Small intestine (tissue), 7 donors: ENCODE measurements around the gene GFRA1. TPM values are rescaled to one million over a fixed set of nuclear protein-coding genes. Genes with fewer than 3 reads are reported as not detected.

Experiments used
- DNase-seq, 2 donors: peaks; one replicate each; pipeline versions ENCODE4 v3.0.0 to v3.0.0-alpha.2; 2013
- FAIRE-seq: peaks from 2 replicates; lab custom pipeline; 2012; peaks lifted over from hg19 to GRCh38; lab: Jason Lieb, UNC
- H3K27ac ChIP-seq, 3 donors: one replicate each; pipeline ENCODE4 v1.5.1; 2013; ENCODE audit warnings: low read length in 2 of 3, mild to moderate bottlenecking in 2 of 3, control low read depth in 1 of 3, inconsistent platforms in 1 of 3, low read depth in 1 of 3, moderate library complexity in 1 of 3
- H3K27me3 ChIP-seq, 3 donors: one replicate each; pipeline ENCODE4 v1.6.1; 2013; ENCODE audit warnings: low read length in 3 of 3, inconsistent platforms in 1 of 3; ENCODE audit not compliant: control insufficient read depth in 3 of 3, insufficient read depth in 3 of 3
- H3K36me3 ChIP-seq, 3 donors: one replicate each; pipeline ENCODE4 v1.6.1; 2013; ENCODE audit warnings: low read length in 3 of 3, inconsistent platforms in 1 of 3, low read depth in 1 of 3, mild to moderate bottlenecking in 1 of 3, moderate library complexity in 1 of 3; ENCODE audit not compliant: control insufficient read depth in 3 of 3, insufficient read depth in 2 of 3
- H3K4me1 ChIP-seq, 3 donors: one replicate each; pipeline ENCODE4 v1.6.1; 2013; ENCODE audit warnings: low read length in 2 of 3, inconsistent platforms in 1 of 3, low read depth in 1 of 3, mild to moderate bottlenecking in 1 of 3, moderate library complexity in 1 of 3; ENCODE audit not compliant: control insufficient read depth in 3 of 3, insufficient read depth in 2 of 3
- H3K4me3 ChIP-seq, 3 donors: one replicate each; pipeline ENCODE4 v1.5.1; 2013; ENCODE audit warnings: low read length in 3 of 3, control low read depth in 1 of 3, inconsistent platforms in 1 of 3, low read depth in 1 of 3, mild to moderate bottlenecking in 1 of 3, moderate library complexity in 1 of 3
- H3K9me3 ChIP-seq, 2 donors: one replicate each; pipeline ENCODE4 v1.6.1; 2013; ENCODE audit warnings: low read depth in 1 of 2, low read length in 1 of 2; ENCODE audit not compliant: control insufficient read depth in 2 of 2, insufficient read depth in 1 of 2
- WGBS, 3 donors: extraction: QIAGEN DNeasy Blood & Tissue Kit; methylation state at CpG; one replicate each; pipeline ENCODE4 v1.1.7; 2013; 5-methylcytosine and 5-hydroxymethylcytosine counted together
- polyA plus RNA-seq, 4 donors: library from polyadenylated mRNA; stranded (reverse) in 3 of 4; unstranded in 1 of 4; fragments of 200-250 nt in 3 of 4; fragments of 120-200 nt in 1 of 4; gene quantifications; one replicate each; pipeline versions ENCODE4 v1.2.1 to v1.2.3, GENCODE V29; 2013
- donor health status: healthy with polysubstance abuse.
- donor health status: control.
- donor health status: control.
- donor health status: Bipolar disorder and iron deficiency.
- donor health status: healthy.

Gene GFRA1
- polyA plus RNA-seq, 4 donors, result 0.22 to 7.4 (median 1.6) TPM

DNA sequence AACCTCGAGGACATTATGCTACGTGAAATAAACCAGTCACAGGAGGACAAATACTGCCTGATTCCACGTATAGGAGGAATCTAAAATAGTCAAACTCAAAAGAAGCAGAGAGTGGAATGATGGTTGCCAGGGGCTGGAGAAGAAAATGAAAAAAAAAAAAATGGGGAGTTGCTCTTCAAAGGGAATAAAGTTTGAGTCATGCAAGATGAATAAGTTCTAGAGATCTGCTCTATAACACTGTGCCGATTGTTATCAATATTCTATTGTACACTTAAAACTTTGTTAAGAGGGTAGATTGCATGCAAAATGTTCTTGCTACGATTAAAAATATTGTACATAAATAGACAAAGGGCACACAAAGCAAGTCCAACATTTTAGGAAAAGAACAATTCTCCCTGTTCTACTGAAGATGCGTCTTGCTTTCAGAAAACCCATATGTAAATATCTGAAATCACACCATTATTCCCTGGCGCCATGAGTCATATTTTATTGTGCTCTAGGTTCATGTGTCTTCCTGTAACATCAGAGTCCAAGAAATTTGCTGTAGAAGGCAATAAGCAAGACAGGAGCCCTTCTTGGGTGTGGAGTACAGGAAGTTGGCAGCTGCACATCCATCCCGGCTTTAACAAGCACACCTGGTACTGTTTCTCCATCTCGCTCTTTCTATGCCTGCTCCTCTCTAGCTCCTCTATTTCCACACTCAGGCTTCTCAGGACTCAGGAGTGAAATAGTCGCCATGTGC lies 145.9 kb downstream of the GFRA1 start:
- WGBS, 3 donors, result 69 to 85% (median 76%) methylated on average over 10 of the region's 10 CpGs
- Histone ChIP-seq H3K27ac (no peak overlapping the region), H3K9me3 (no peaks in the 10 kb centered on the region), H3K4me3 (no peak overlapping the region), H3K27me3 (no peaks in the 10 kb centered on the region), H3K36me3 (no peaks in the 10 kb centered on the region), H3K4me1 (no peaks in the 10 kb centered on the region)
- FAIRE-seq (no peak), DNase-seq (no peak)

DNA sequence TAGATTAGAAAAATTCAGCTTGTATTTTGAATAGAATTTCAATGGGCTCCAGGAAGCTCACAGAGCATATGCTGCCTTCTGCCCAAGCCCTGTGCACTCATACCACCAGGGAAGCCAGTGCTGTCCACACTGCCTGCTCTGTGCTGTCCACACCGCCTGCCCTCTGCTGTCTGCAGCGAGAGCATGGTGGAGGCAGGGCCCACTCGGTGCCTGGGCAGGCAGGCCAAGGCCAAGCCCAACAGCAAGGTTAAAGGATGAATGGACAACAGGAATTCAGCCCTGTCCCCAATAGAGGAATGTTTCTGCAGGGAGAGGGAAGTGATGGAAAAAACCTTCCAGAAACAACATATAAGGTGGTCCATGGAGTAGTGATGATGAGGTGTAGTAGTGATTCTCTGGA lies 146.8 kb downstream of the GFRA1 start:
- H3K4me3 ChIP-seq, result no peak overlapping the region
- H3K4me1 ChIP-seq, result no peaks in the 10 kb centered on the region
- 84 to 89% (median 87%) methylated on average over 3 of the region's 3 CpGs for WGBS, 3 donors
- H3K36me3 ChIP-seq, result no peaks in the 10 kb centered on the region
- no peaks in the 10 kb centered on the region for H3K9me3 ChIP-seq
- FAIRE-seq (no peak), DNase-seq (no peak)
- H3K27me3 ChIP-seq, result no peaks in the 10 kb centered on the region
- H3K27ac ChIP-seq, result no peak overlapping the region

- Histone ChIP-seq H3K36me3 (no peaks in the 10 kb centered on the region), H3K27ac (no peak overlapping the region), H3K27me3 (no peaks in the 10 kb centered on the region), H3K4me1 (no peaks in the 10 kb centered on the region), H3K4me3 (no peak overlapping the region), H3K9me3 (no peaks in the 10 kb centered on the region)
- DNase-seq (no peak), FAIRE-seq (no peak)
- WGBS, 3 donors, result 85 to 87% (median 87%) methylated on average over 19 of the region's 19 CpGs
These were observed 147.8 kb downstream of the GFRA1 start for GRCh38 chr10:116125180-116125579.

DNA sequence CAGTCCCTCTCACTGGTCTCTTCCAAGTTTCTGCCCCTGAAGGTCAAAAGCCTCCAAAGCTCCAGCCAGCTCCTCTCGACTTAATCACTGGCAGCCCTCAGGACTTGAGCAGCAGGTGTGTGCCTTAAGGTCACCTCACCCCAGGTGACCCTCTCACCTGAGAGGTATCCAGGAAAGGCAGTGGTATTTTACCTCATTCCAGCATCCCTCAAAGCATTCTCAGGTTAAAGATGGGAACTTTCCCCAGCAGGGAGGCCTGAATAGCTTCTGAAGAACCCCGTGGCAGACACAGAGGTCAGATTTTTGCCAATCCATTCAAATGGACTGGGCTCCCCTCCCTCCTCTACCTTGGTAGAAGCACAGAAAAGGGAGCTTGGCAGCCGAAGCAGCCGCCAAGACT lies 148.2 kb downstream of the GFRA1 start:
- 49 to 53% (median 51%) methylated on average over 4 of the region's 4 CpGs for WGBS, 3 donors
- Histone ChIP-seq H3K36me3 (no peaks in the 10 kb centered on the region), H3K9me3 (no peaks in the 10 kb centered on the region), H3K27ac (no peak overlapping the region), H3K4me3 (no peak overlapping the region), H3K4me1 (no peaks in the 10 kb centered on the region), H3K27me3 (no peaks in the 10 kb centered on the region)
- FAIRE-seq, result no peak
- DNase-seq, result no peak

- no peaks in the 10 kb centered on the region for H3K4me1 ChIP-seq
- FAIRE-seq (no peak), DNase-seq (no peak)
- WGBS, 3 donors, result 68 to 82% (median 76%) methylated on average over 1 of the region's 1 CpG
- no peaks in the 10 kb centered on the region for H3K27me3 ChIP-seq
- H3K36me3 ChIP-seq, result no peaks in the 10 kb centered on the region
- H3K27ac ChIP-seq, result no peak overlapping the region
- no peak overlapping the region for H3K4me3 ChIP-seq
- H3K9me3 ChIP-seq, result no peaks in the 10 kb centered on the region
These were observed 150.3 kb downstream of the GFRA1 start for GRCh38 chr10:116122664-116123063.

GRCh38 chr10:116121640-116122525 lies 151.1 kb downstream of the GFRA1 start:
- DNase-seq (no peak), FAIRE-seq (no peak)
- no peaks in the 10 kb centered on the region for H3K27me3 ChIP-seq
- WGBS, 3 donors, result 57 to 70% (median 63%) methylated on average over 8 of the region's 8 CpGs
- no peaks in the 10 kb centered on the region for H3K36me3 ChIP-seq
- no peak overlapping the region for H3K27ac ChIP-seq
- no peaks in the 10 kb centered on the region for H3K9me3 ChIP-seq
- no peak overlapping the region for H3K4me3 ChIP-seq
- H3K4me1 ChIP-seq, result no peaks in the 10 kb centered on the region

DNA sequence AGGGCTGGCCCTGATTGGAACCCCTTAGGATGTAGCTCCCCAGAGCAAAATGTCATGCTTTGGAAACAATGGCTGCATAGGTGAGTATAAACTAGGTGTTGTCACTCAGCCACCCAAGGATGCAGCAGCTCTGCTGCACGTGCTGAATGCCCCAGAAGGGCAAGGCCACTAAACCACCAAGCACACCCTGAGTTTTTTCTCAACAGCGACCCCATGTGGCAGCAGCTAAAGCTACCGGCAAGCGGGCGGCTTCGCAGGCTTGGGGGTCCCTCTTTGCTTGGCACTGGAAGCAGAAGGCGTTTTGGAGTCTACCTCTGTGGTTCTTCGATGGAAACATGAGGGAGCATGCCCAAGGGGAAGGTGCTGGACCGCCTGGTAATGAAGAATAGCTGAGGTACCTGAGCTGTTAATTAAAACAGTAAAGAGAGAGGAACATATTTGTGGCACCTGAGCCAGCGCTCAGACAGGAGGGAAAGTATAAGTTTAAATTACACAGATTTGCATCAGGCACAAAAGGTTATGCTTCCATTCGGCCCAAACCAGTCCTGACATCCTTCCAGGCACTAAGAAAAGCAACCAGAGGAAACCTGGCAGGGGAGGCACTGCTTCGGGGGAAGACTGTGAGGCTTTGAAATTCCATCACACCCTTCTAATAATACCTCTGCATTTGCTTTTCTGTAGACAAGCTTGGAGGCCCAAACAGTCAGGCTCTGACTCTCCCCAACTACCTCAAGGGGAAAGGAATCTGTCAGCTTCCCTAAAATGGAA lies 152.1 kb downstream of the GFRA1 start:
- no peak overlapping the region for H3K27ac ChIP-seq
- H3K9me3 ChIP-seq, result no peaks in the 10 kb centered on the region
- H3K4me1 ChIP-seq, result no peaks in the 10 kb centered on the region
- H3K36me3 ChIP-seq, result no peaks in the 10 kb centered on the region
- FAIRE-seq, result no peak
- H3K27me3 ChIP-seq, result no peaks in the 10 kb centered on the region
- H3K4me3 ChIP-seq, result no peak overlapping the region
- WGBS, 3 donors, result 64 to 71% (median 69%) methylated on average over 12 of the region's 12 CpGs
- no peak for DNase-seq

DNA sequence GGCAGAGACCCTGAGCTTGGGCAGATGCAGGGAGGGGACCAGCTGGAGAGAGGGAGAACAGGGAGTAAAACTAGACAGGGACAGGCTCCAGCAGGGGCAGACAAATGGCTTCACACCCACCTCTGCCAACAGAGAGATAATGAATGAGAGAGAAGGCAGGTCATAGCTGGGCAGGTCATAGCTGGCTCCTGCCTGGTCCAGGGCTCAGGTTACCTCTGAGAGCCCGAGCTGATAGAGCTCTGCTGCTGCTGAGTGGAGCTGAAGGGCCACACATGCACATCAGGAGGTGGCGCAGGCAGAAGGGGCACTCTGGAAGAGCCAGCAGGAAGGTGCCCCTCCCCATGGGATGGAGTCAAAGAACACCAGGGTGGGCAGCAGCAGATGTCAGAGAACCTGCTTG lies 154.2 kb downstream of the GFRA1 start:
- DNase-seq (no peak), FAIRE-seq (no peak)
- Histone ChIP-seq H3K4me1 (no peaks in the 10 kb centered on the region), H3K4me3 (no peak overlapping the region), H3K36me3 (no peaks in the 10 kb centered on the region), H3K9me3 (no peaks in the 10 kb centered on the region), H3K27ac (no peak overlapping the region), H3K27me3 (no peaks in the 10 kb centered on the region)
- WGBS, 3 donors, result 51 to 69% (median 58%) methylated on average over 2 of the region's 2 CpGs
